ENCODE results near the gene COL6A2. TPM values are rescaled to one million over a fixed set of nuclear protein-coding genes. Genes with fewer than 3 reads are reported as not detected.

The COL6A2 gene
- total RNA-seq, 1 experiment from 2014 or later = 87.0 TPM

DNA sequence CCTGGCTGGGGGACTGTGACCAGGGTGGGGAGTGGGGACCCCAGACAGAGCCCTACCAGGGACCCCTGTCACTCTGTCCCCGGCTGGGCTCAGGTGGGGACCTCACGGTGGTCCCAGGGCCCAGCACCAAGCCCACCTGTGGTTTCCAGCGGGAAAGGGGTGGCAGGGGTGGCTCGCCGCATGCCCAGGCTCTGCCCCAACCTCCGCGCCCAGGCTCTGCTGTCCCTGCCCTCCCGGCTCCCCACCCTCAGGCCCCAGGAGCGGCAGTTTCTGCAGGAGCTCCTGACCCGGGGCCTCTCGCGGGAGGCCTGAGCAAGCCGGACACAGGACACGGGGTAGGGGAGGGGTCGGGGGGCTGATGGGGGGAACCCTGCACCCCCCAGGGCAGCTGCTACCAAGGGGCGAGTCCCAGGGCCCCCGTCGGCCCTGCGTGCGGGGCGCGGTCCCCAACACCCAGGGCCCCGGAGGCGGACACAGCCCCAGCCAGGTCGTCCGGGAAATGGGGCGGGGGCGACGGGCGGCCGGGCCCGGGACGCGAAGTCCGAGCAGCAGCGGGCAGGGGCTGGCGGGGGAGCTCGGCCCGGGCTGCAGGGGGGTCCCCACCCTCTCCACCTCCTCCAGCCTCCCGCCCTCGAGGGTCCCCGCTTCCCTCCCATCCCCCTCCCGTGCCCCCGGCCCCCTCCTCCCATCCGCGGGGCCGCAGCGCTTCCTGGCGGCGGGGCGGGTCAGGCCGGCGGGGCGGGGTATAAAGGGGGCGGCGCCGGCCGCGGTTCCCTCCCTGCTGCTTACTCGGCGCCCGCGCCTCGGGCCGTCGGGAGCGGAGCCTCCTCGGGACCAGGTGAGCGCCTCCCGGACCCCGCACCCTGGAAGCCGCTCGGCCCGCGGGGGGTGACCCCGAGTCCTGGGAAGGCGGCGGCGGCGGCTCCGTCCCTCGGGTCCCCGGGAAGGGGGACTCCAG lies at the start of gene COL6A2 (continued):
- TF ChIP-seq POLR2AphosphoS5 (IDR thresholded peaks at IDR 0.05; ENCODE audit: low read depth, low read length) (peak; percentile 86), EZH2phosphoT487 (IDR thresholded peaks at IDR 0.05; ENCODE audit: borderline replicate concordance) (no peak), CEBPB (IDR thresholded peaks at IDR 0.05; ENCODE audit: low read depth) (no peak), ZNF274 (IDR thresholded peaks at IDR 0.05; ENCODE audit: low read depth, low read length) (no peak), MAX (IDR thresholded peaks at IDR 0.05) (no peak), CBX3 (IDR thresholded peaks at IDR 0.05; ENCODE audit: low read depth) (no peak), SRF (IDR thresholded peaks at IDR 0.05; ENCODE audit: low read depth) (no peak)

DNA sequence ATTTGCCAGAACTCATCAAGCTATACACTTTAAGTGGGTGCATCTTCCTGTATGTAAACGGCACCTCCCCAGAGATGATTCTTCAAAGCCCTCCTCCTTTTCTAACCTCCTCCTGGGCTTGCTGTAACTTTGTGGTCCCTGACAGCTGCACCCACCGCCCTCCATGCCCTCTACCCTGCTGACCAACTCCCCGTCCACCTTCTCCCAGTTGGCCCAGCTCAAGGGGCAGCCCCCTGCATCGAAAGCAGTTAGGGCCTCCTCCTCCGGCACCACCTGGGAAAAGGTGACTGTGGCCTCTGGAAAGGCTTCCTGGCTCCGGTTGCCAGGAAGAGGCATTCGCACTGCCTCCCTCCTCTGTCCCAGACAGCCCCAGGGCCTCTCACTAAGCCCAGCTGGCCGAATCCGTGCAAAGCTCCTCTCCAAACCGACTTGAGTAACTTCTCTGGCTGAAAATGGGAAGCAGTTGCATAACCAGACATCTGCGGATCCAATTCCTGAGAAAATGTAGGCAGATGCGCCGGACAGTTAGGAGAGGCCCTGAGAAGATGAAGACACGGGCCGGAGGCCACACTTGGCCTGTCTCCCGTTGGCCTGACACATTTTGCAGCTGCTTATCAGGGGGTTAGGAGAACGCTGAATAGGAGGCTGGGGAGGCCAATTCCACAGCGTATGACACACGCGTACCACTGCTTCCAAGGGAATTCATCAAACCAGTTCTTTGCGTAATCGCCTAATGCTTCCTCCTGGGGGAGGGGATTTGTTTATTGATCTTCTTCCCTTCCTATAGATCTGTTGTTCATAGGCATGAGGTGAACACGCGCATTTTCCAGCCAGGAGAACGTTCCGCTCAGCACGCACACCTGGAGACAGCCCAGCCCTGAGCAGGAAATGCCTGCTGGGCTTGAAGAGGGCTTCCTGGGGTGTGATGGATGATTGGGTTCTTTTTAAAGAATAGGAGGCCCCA lies 48.7 kb upstream of the COL6A2 start:
- ChIA-PET RAD21 (ENCODE audit: low non-redundant PET in 1 of 2, low total read pairs in 2 of 2, uncharacterized antibody in 2 of 2, unreplicated experiment in 2 of 2) (no interaction called here), CTCF (no interaction called here), POLR2A (no interaction called here)
- no peaks in the 10 kb centered on the region; the same call in 1 of the 2 replicates for H3K27me3 ChIP-seq (ENCODE audit: insufficient read depth, low read length)
- H3K9ac ChIP-seq (ENCODE audit: low read length) = no peak overlapping the region
- no TSS peak for BruUV-seq (replicated peaks)
- H3K4me2 ChIP-seq (ENCODE audit: low read length) = no peak overlapping the region
- H3K9me2 ChIP-seq (ENCODE audit: insufficient read depth) = no peaks in the 10 kb centered on the region
- H3K9me3 ChIP-seq (ENCODE audit: control insufficient read depth in 1 of 2, insufficient read depth in 1 of 2, low read depth in 1 of 2, low read length in 2 of 2) = no peaks in the 10 kb centered on the region
- no peaks in the 10 kb centered on the region for H3K36me3 ChIP-seq (ENCODE audit: control insufficient read depth in 1 of 2, insufficient read depth in 2 of 2, low read length in 2 of 2)
- peaks cover 0 to 13% of the 10 kb centered on the region in 2 experiments; a peak in 2 of 4 replicates for H3K4me1 ChIP-seq (ENCODE audit: control insufficient read depth in 1 of 2, insufficient read depth in 2 of 2, low read length in 2 of 2)
- ATAC-seq (no peak), DNase-seq (ENCODE audit: low read depth, low spot score) (no peak)
- no peak overlapping the region for H2AFZ ChIP-seq (ENCODE audit: low read depth, low read length, poor library complexity, severe bottlenecking)
- no peak overlapping the region for H3K27ac ChIP-seq (ENCODE audit: low read depth, low read length)
- H3K79me2 ChIP-seq (ENCODE audit: insufficient read depth, low read length) = no peaks in the 10 kb centered on the region
- H4K20me1 ChIP-seq (ENCODE audit: insufficient read depth) = no peaks in the 10 kb centered on the region
- H3K4me3 ChIP-seq (replicated peaks in 1 of 2; ENCODE audit: low read depth in 1 of 2, low read length in 2 of 2) = no peak overlapping the region
- no peak for TF ChIP-seq ZBTB33 (IDR thresholded peaks at IDR 0.05; ENCODE audit: extremely low read depth, insufficient replicate concordance, low read length)
- TF ChIP-seq ZFX (IDR thresholded peaks at IDR 0.05) = no peak
- no peak for TF ChIP-seq POLR2AphosphoS5 (IDR thresholded peaks at IDR 0.05; ENCODE audit: low read depth, low read length)
- TF ChIP-seq FOSL1 (IDR thresholded peaks at IDR 0.05; ENCODE audit: low read depth) = no peak
- TF ChIP-seq POLR2A (IDR thresholded peaks at IDR 0.05; ENCODE audit: borderline replicate concordance, extremely low read depth, insufficient read depth, insufficient read length) = no peak
- TF ChIP-seq CBX3 (IDR thresholded peaks at IDR 0.05; ENCODE audit: low read depth) = no peak
- no peak for TF ChIP-seq SRF (IDR thresholded peaks at IDR 0.05; ENCODE audit: low read depth)
- intact Hi-C loops (cut with micrococcal nuclease) = no loop called here

Measured in HCT116 (cell line).